Measurements from ENCODE around the gene DENND1B.

DENND1B gene

DNA sequence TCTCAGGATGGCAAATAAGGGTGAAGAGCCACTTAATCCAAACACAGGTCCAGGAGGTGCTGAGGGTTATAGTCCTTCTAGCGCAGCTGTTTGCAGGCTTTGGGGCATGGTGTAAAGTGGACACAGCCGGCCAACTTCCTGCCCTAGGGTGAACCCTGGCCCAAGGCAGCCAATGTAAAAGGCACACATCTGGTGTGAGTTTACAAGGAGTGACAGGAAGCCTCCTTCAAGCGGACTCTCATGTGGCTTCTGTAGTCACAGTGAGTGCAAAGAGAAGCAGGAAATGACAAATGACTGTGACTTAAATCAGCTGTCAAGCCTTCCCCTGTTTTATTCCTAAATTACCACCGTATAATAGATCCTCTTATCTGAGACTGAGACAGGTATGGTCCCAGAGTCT lies 294.2 kb downstream of the DENND1B start:
- no peak overlapping the region for H3K4me3 ChIP-seq (ENCODE audit: low read length)
- no peak for DNase-seq (ENCODE audit: low read depth, low spot score)
- no peaks in the 10 kb centered on the region for H3K27me3 ChIP-seq (ENCODE audit: control insufficient read depth, insufficient read depth, low read length)
- H3K9me3 ChIP-seq (ENCODE audit: control insufficient read depth, insufficient read depth, low read length): no peaks in the 10 kb centered on the region
- no CpG with 5 or more reads among the region's 4 CpGs for WGBS (ENCODE audit: insufficient coverage, insufficient read length)
- no peak overlapping the region for H3K27ac ChIP-seq (ENCODE audit: low read length)
- no peaks in the 10 kb centered on the region for H3K4me1 ChIP-seq (ENCODE audit: control insufficient read depth, insufficient read depth, low read length)
- no peaks in the 10 kb centered on the region for H3K36me3 ChIP-seq (ENCODE audit: control insufficient read depth, insufficient read depth, low read length)

DNA sequence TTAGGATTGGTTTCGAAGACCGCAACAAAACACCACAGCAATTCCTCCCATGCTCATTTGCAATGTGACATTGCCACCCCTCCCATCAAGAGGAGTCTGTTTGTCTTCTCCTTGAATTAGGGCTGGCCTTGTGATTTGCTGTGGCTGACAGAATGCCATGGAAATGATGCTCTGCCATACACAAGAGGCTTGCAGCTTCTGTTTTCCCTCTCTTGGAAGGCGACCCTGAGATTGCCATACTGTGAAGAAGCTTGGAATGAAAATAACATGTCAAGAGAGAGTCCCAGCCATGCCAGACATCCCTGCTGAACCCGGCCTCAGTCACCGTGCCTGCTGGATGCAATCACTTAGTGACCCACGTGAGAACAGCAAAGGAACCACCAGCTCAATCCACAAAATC lies 294.8 kb downstream of the DENND1B start:
- H3K36me3 ChIP-seq (ENCODE audit: control insufficient read depth, insufficient read depth, low read length): no peaks in the 10 kb centered on the region
- no peaks in the 10 kb centered on the region for H3K9me3 ChIP-seq (ENCODE audit: control insufficient read depth, insufficient read depth, low read length)
- no peak for DNase-seq (ENCODE audit: low read depth, low spot score)
- H3K27me3 ChIP-seq (ENCODE audit: control insufficient read depth, insufficient read depth, low read length): no peaks in the 10 kb centered on the region
- H3K4me3 ChIP-seq (ENCODE audit: low read length): no peak overlapping the region
- H3K4me1 ChIP-seq (ENCODE audit: control insufficient read depth, insufficient read depth, low read length): no peaks in the 10 kb centered on the region
- H3K27ac ChIP-seq (ENCODE audit: low read length): no peak overlapping the region
- no CpG with 5 or more reads among the region's 6 CpGs for WGBS (ENCODE audit: insufficient coverage, insufficient read length)

- no peaks in the 10 kb centered on the region for H3K9me3 ChIP-seq (ENCODE audit: control insufficient read depth, insufficient read depth, low read length)
- DNase-seq (ENCODE audit: low read depth, low spot score): no peak
- H3K36me3 ChIP-seq (ENCODE audit: control insufficient read depth, insufficient read depth, low read length): no peaks in the 10 kb centered on the region
- WGBS (ENCODE audit: insufficient coverage, insufficient read length): no CpG with 5 or more reads among the region's 3 CpGs
- H3K27ac ChIP-seq (ENCODE audit: low read length): no peak overlapping the region
- H3K4me1 ChIP-seq (ENCODE audit: control insufficient read depth, insufficient read depth, low read length): peaks cover 2% of the 10 kb centered on the region; the same call in 1 of the 2 replicates
- H3K4me3 ChIP-seq (ENCODE audit: low read length): no peak overlapping the region
- H3K27me3 ChIP-seq (ENCODE audit: control insufficient read depth, insufficient read depth, low read length): no peaks in the 10 kb centered on the region
These were observed 303.1 kb downstream of the DENND1B start for GRCh38 chr1:197472141-197472540.

- no peak overlapping the region for H3K27ac ChIP-seq (ENCODE audit: low read length)
- no CpG with 5 or more reads among the region's 9 CpGs for WGBS (ENCODE audit: insufficient coverage, insufficient read length)
- no peaks in the 10 kb centered on the region for H3K9me3 ChIP-seq (ENCODE audit: control insufficient read depth, insufficient read depth, low read length)
- no peak for DNase-seq (ENCODE audit: low read depth, low spot score)
- H3K4me1 ChIP-seq (ENCODE audit: control insufficient read depth, insufficient read depth, low read length): peaks cover 2% of the 10 kb centered on the region; the same call in 1 of the 2 replicates
- H3K4me3 ChIP-seq (ENCODE audit: low read length): no peak overlapping the region
- H3K36me3 ChIP-seq (ENCODE audit: control insufficient read depth, insufficient read depth, low read length): no peaks in the 10 kb centered on the region
- no peaks in the 10 kb centered on the region for H3K27me3 ChIP-seq (ENCODE audit: control insufficient read depth, insufficient read depth, low read length)
These were observed 303.9 kb downstream of the DENND1B start for GRCh38 chr1:197471248-197471985.

- DNase-seq (ENCODE audit: low read depth, low spot score): no peak
- no CpG with 5 or more reads among the region's 1 CpG for WGBS (ENCODE audit: insufficient coverage, insufficient read length)
- Histone ChIP-seq H3K27me3 (ENCODE audit: control insufficient read depth, insufficient read depth, low read length) (no peaks in the 10 kb centered on the region), H3K27ac (ENCODE audit: low read length) (no peak overlapping the region), H3K9me3 (ENCODE audit: control insufficient read depth, insufficient read depth, low read length) (no peaks in the 10 kb centered on the region), H3K4me3 (ENCODE audit: low read length) (no peak overlapping the region), H3K36me3 (ENCODE audit: control insufficient read depth, insufficient read depth, low read length) (no peaks in the 10 kb centered on the region), H3K4me1 (ENCODE audit: control insufficient read depth, insufficient read depth, low read length) (peaks cover 2% of the 10 kb centered on the region; the same call in 1 of the 2 replicates)
These were observed 304.9 kb downstream of the DENND1B start for GRCh38 chr1:197470330-197470729.

DNA sequence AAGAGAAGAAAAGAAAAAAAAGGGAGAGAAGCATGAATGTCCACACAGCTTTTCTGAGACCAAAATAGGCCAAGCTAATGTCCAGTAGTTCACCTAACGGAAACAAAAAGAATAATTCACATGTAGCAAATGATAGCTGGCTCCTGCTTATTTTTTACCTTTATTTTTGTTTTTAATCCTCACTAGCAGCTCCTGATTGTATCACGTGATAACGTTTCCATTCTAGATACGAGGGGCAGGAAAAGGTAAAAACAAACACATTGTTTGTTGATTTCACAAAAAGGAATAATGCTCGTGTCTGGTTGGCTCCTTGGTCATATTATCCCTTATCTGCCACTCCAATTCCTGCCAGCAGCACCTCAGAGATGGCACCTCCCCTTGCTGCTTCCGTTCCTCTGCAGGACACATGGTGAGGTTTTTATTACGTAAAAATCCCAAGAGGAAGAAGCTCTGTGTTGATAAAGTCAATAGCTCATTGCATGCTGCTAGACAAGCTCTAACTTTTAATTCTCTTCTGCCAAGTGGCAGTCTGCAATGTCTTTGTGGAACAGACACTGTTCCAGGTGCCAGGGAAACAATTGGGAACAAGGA lies 305.6 kb downstream of the DENND1B start:
- DNase-seq (ENCODE audit: low read depth, low spot score): no peak
- WGBS (ENCODE audit: insufficient coverage, insufficient read length): no CpG with 5 or more reads among the region's 7 CpGs
- H3K4me1 ChIP-seq (ENCODE audit: control insufficient read depth, insufficient read depth, low read length): peaks cover 2% of the 10 kb centered on the region; the same call in 1 of the 2 replicates
- H3K4me3 ChIP-seq (ENCODE audit: low read length): no peak overlapping the region
- H3K9me3 ChIP-seq (ENCODE audit: control insufficient read depth, insufficient read depth, low read length): no peaks in the 10 kb centered on the region
- H3K27me3 ChIP-seq (ENCODE audit: control insufficient read depth, insufficient read depth, low read length): no peaks in the 10 kb centered on the region
- no peak overlapping the region for H3K27ac ChIP-seq (ENCODE audit: low read length)
- no peaks in the 10 kb centered on the region for H3K36me3 ChIP-seq (ENCODE audit: control insufficient read depth, insufficient read depth, low read length)

DNA sequence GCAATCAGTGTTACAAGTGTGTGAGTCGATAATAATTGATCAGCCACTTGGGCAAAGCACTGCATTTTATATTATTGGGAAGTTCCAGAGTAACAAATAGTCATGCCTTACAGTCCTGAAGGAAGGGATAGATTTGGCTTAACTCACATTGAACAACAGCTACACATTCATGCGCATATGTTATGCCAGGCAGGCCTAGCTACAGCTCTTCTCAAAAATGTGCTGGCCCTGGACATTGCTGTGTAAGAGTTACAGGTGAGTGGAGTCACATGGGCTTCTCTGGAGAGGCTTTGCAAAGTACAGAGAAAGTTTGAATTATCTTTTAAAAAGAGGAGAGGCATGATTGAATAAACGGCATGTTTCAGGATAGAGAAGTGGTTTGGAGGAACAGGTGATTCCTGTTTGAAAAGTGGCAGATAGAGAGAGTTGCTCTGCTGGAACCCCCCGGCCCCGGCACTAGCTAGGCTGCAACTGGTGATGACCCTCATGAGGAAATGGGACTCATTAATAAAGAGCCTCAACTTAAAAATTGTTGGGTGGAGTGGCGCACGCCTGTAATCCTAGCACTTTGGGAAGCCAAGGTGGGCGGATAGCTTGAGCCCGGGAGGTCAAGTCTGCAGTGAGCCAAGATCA lies 306.6 kb downstream of the DENND1B start:
- no peak overlapping the region for H3K4me3 ChIP-seq (ENCODE audit: low read length)
- WGBS (ENCODE audit: insufficient coverage, insufficient read length): no CpG with 5 or more reads among the region's 9 CpGs

GRCh38 chr1:197467881-197468280 lies 307.4 kb downstream of the DENND1B start:
- DNase-seq (ENCODE audit: low read depth, low spot score): no peak
- WGBS (ENCODE audit: insufficient coverage, insufficient read length): no CpG with 5 or more reads among the region's 1 CpG
- H3K27me3 ChIP-seq (ENCODE audit: control insufficient read depth, insufficient read depth, low read length): no peaks in the 10 kb centered on the region
- no peaks in the 10 kb centered on the region for H3K36me3 ChIP-seq (ENCODE audit: control insufficient read depth, insufficient read depth, low read length)
- H3K9me3 ChIP-seq (ENCODE audit: control insufficient read depth, insufficient read depth, low read length): no peaks in the 10 kb centered on the region
- peaks cover 2% of the 10 kb centered on the region; the same call in 1 of the 2 replicates for H3K4me1 ChIP-seq (ENCODE audit: control insufficient read depth, insufficient read depth, low read length)
- no peak overlapping the region for H3K27ac ChIP-seq (ENCODE audit: low read length)
- H3K4me3 ChIP-seq (ENCODE audit: low read length): no peak overlapping the region

More for the DNA sequence above, 306.6 kb downstream of the DENND1B start:
- Histone ChIP-seq H3K4me1 (ENCODE audit: control insufficient read depth, insufficient read depth, low read length) (peaks cover 2% of the 10 kb centered on the region; the same call in 1 of the 2 replicates), H3K36me3 (ENCODE audit: control insufficient read depth, insufficient read depth, low read length) (no peaks in the 10 kb centered on the region), H3K9me3 (ENCODE audit: control insufficient read depth, insufficient read depth, low read length) (no peaks in the 10 kb centered on the region), H3K27ac (ENCODE audit: low read length) (no peak overlapping the region), H3K27me3 (ENCODE audit: control insufficient read depth, insufficient read depth, low read length) (no peaks in the 10 kb centered on the region)
- no peak for DNase-seq (ENCODE audit: low read depth, low spot score)

GRCh38 chr1:197466813-197467212 lies 308.5 kb downstream of the DENND1B start:
- Histone ChIP-seq H3K4me3 (ENCODE audit: low read length) (no peak overlapping the region), H3K4me1 (ENCODE audit: control insufficient read depth, insufficient read depth, low read length) (peaks cover 2% of the 10 kb centered on the region; the same call in 1 of the 2 replicates), H3K27me3 (ENCODE audit: control insufficient read depth, insufficient read depth, low read length) (no peaks in the 10 kb centered on the region), H3K36me3 (ENCODE audit: control insufficient read depth, insufficient read depth, low read length) (no peaks in the 10 kb centered on the region), H3K9me3 (ENCODE audit: control insufficient read depth, insufficient read depth, low read length) (no peaks in the 10 kb centered on the region), H3K27ac (ENCODE audit: low read length) (no peak overlapping the region)
- no peak for DNase-seq (ENCODE audit: low read depth, low spot score)
- WGBS (ENCODE audit: insufficient coverage, insufficient read length): no CpG with 5 or more reads among the region's 3 CpGs

DNA sequence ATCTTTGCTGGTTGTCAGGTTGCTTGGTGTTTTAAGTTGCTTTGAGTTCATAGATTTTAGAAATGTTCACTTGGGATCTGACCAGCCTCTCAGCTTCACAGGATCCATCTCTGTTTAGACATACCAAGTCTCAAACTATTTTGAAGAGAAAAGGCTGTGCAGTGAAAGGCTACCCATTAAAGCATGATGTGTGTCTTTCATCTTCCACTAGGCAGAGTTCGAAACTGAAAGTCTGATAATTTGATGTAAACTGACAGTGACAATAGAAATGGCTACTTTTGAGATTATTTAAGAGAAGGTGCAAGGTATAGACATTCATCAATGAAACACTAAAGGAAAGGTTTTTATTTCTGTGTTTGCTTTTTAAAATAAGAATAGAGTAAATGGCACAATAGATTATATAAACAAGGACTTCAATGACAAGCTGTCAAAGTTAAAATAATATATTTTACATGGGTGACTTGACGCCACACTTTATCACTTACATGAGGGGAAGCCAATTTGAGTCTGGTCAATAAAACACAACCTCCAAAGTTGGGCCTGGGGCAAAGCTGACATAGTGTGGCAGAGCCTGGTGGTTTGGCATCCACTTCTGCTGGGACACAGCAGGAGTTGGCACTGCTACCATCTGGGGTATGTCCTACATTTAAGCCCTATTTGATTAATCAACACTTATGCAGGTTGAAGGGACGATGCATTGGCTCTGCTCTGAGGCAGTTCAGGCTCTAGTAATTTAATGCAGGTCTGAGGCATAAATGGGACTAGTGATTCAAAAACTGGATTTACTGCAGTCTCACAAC lies 309.6 kb downstream of the DENND1B start:
- no peak for DNase-seq (ENCODE audit: low read depth, low spot score)
- no CpG with 5 or more reads among the region's 3 CpGs for WGBS (ENCODE audit: insufficient coverage, insufficient read length)
- no peaks in the 10 kb centered on the region for H3K36me3 ChIP-seq (ENCODE audit: control insufficient read depth, insufficient read depth, low read length)
- peaks cover 1% of the 10 kb centered on the region; the same call in 1 of the 2 replicates for H3K4me1 ChIP-seq (ENCODE audit: control insufficient read depth, insufficient read depth, low read length)
- no peaks in the 10 kb centered on the region for H3K27me3 ChIP-seq (ENCODE audit: control insufficient read depth, insufficient read depth, low read length)
- H3K9me3 ChIP-seq (ENCODE audit: control insufficient read depth, insufficient read depth, low read length): no peaks in the 10 kb centered on the region
- no peak overlapping the region for H3K4me3 ChIP-seq (ENCODE audit: low read length)
- H3K27ac ChIP-seq (ENCODE audit: low read length): no peak overlapping the region
